Measurements from ENCODE around the gene NSG2.

Gene NSG2

DNA sequence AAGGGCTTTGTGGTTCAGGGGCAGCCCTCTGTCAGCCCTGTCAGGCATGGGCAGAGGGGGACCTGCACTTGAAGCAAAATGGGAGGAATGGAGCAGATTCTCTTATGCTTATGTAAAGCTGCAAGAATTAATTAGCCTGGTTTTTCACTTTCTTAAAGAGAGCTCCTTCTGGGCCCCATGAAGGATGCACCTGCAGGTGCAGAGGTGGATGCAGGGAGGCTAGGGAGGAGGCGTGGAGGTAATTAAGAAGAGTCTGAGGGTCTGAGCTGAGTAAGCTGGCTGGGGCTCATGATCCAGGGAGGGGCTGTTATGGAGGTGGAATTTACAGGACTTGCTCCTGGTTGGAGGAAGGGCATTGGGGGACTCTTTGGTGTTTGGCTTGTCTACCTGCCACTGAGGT lies 22.0 kb downstream of the NSG2 start:
- DNase-seq = peak; percentile 74
- no peak for TF ChIP-seq EZH2phosphoT487 (IDR thresholded peaks at IDR 0.05; ENCODE audit: low read length)
- no peak for TF ChIP-seq EZH2 (optimal IDR thresholded peaks at IDR 0.05; ENCODE audit: low read depth, low read length)
- TF ChIP-seq, protein P1, sequence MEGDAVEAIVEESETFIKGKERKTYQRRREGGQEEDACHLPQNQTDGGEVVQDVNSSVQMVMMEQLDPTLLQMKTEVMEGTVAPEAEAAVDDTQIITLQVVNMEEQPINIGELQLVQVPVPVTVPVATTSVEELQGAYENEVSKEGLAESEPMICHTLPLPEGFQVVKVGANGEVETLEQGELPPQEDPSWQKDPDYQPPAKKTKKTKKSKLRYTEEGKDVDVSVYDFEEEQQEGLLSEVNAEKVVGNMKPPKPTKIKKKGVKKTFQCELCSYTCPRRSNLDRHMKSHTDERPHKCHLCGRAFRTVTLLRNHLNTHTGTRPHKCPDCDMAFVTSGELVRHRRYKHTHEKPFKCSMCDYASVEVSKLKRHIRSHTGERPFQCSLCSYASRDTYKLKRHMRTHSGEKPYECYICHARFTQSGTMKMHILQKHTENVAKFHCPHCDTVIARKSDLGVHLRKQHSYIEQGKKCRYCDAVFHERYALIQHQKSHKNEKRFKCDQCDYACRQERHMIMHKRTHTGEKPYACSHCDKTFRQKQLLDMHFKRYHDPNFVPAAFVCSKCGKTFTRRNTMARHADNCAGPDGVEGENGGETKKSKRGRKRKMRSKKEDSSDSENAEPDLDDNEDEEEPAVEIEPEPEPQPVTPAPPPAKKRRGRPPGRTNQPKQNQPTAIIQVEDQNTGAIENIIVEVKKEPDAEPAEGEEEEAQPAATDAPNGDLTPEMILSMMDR (IDR thresholded peaks at IDR 0.05; ENCODE audit: low read length) = no peak
- H3K4me3 ChIP-seq (ENCODE audit: low read length) = no peak overlapping the region

DNA sequence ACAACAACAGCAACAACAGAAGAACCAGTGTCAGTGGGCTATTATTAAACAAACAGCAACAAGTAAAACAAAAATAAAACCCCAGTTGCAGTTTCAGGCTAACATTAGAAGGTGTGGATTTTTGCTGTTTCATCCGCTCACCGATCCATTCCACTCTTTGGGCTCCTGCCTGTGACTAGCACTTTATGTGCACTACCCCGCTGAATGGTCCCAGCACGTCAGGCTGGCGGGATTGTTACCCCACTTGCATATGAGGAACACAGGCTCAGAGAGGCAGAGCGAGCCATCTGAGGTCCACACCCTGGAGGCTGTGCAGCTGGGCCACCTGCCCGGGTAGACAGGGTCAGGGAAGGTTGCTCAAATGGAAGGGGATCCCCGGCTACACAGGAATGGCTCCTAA lies 26.0 kb downstream of the NSG2 start:
- peak; percentile 82 for DNase-seq
- Histone ChIP-seq H3K27me3 (replicated peaks; ENCODE audit: insufficient read depth, low read length) (no peaks in the 10 kb centered on the region), H3K9ac (ENCODE audit: low read length) (peak overlapping the region; percentile 62), H2AFZ (ENCODE audit: low read length) (peak overlapping the region; percentile 10; the same call in 1 of the 2 replicates), H3F3A (ENCODE audit: insufficient read depth, low read length) (peaks cover 21% of the 10 kb centered on the region), H3K4me3 (ENCODE audit: low read length) (no peak overlapping the region), H3K4me1 (ENCODE audit: low read length) (peaks cover 56% of the 10 kb centered on the region), H3K9me3 (replicated peaks; ENCODE audit: insufficient read depth, low read length) (no peaks in the 10 kb centered on the region), H3K4me2 (ENCODE audit: low read depth, low read length) (peak overlapping the region; percentile 42), H3K9me2 (replicated peaks; ENCODE audit: insufficient read depth, low read length) (no peaks in the 10 kb centered on the region), H3K79me2 (ENCODE audit: low read length) (no peaks in the 10 kb centered on the region), H3K27ac (ENCODE audit: low read length) (peak overlapping the region; percentile 89), H4K20me1 (ENCODE audit: insufficient read depth, low read length) (no peaks in the 10 kb centered on the region), H3K36me3 (replicated peaks; ENCODE audit: insufficient read depth, low read length) (no peaks in the 10 kb centered on the region)
- TF ChIP-seq EZH2phosphoT487 (IDR thresholded peaks at IDR 0.05; ENCODE audit: low read length) (no peak), EZH2 (optimal IDR thresholded peaks at IDR 0.05; ENCODE audit: low read depth, low read length) (no peak)

More for the DNA sequence above, 22.0 kb downstream of the NSG2 start:
- H3K9ac ChIP-seq (ENCODE audit: low read length) = peak overlapping the region; percentile 22; the same call in 1 of the 2 replicates
- no peaks in the 10 kb centered on the region for H3K36me3 ChIP-seq (replicated peaks; ENCODE audit: insufficient read depth, low read length)
- H2AFZ ChIP-seq (ENCODE audit: low read length) = peak overlapping the region; percentile 47; the same call in 1 of the 2 replicates
- H4K20me1 ChIP-seq (ENCODE audit: insufficient read depth, low read length) = no peaks in the 10 kb centered on the region
- no peaks in the 10 kb centered on the region for H3K27me3 ChIP-seq (replicated peaks; ENCODE audit: insufficient read depth, low read length)
- H3K9me3 ChIP-seq (replicated peaks; ENCODE audit: insufficient read depth, low read length) = no peaks in the 10 kb centered on the region
- peaks cover 71% of the 10 kb centered on the region for H3K4me1 ChIP-seq (ENCODE audit: low read length)
- peak overlapping the region; percentile 48 for H3K4me2 ChIP-seq (ENCODE audit: low read depth, low read length)
- no peaks in the 10 kb centered on the region for H3K79me2 ChIP-seq (ENCODE audit: low read length)
- H3K27ac ChIP-seq (ENCODE audit: low read length) = peak overlapping the region; percentile 76
- H3K9me2 ChIP-seq (replicated peaks; ENCODE audit: insufficient read depth, low read length) = no peaks in the 10 kb centered on the region
- H3F3A ChIP-seq (ENCODE audit: insufficient read depth, low read length) = peaks cover 23% of the 10 kb centered on the region

DNA sequence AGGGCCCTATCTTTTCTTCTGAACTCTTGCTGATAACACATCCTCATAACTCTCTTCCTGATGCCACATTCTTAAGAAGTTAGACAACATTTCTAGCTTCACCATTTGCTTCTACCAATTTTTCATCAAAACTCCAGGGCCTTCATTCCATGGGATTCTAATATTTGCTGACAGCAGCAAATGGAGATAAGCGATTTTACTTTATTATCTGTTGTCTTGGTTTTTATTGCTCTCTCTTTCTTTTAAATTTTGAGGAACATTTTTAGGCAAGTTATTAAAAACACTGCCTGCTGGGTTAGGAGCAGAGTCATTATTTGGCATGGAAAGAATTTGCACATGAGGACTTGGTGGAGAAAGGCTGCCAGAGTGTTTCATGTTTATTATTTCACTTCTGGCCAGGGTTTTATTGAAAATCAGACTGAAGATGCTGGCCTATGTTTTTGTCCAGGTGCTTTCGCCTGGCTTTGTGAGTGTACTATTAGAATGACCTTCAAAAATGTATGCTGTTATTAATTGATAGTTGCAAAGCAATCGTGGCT lies 27.7 kb downstream of the NSG2 start:
- TF ChIP-seq, protein P1 (IDR thresholded peaks at IDR 0.05; ENCODE audit: low read length) = no peak
- TF ChIP-seq EZH2phosphoT487 (IDR thresholded peaks at IDR 0.05; ENCODE audit: low read length) (no peak), EZH2 (optimal IDR thresholded peaks at IDR 0.05; ENCODE audit: low read depth, low read length) (no peak)
- no peak overlapping the region for H3K9ac ChIP-seq (ENCODE audit: low read length)
- peaks cover 59% of the 10 kb centered on the region for H3K4me1 ChIP-seq (ENCODE audit: low read length)

DNA sequence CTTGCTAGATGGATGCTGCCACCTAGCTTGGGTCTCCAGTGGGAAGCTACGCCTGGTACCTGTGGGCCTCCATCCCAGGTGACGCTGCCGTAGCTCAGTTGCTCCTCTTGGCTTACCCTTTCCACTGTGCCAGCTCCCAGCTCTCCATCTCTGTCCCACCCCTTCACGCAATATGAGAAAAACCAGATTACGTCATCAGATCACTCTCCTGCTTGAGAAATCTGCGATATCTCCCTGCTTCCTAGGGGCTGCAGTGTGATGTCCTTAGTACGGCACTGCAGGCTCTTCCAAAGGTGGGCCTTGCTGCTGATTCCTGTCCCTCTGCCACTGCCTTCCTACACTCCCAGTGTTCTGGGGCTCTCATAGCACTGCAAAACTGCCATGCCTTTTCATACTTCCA lies 28.9 kb downstream of the NSG2 start:
- Histone ChIP-seq H3K27ac (ENCODE audit: low read length) (no peak overlapping the region), H3K4me1 (ENCODE audit: low read length) (peaks cover 56% of the 10 kb centered on the region), H3K4me2 (ENCODE audit: low read depth, low read length) (no peak overlapping the region)

More for the DNA sequence above, 27.7 kb downstream of the NSG2 start:
- no peaks in the 10 kb centered on the region for H3K9me3 ChIP-seq (replicated peaks; ENCODE audit: insufficient read depth, low read length)
- H3K4me3 ChIP-seq (ENCODE audit: low read length) = no peak overlapping the region
- H3K79me2 ChIP-seq (ENCODE audit: low read length) = no peaks in the 10 kb centered on the region
- H3K27me3 ChIP-seq (replicated peaks; ENCODE audit: insufficient read depth, low read length) = no peaks in the 10 kb centered on the region
- no peak for DNase-seq
- H2AFZ ChIP-seq (ENCODE audit: low read length) = no peak overlapping the region
- no peak overlapping the region for H3K27ac ChIP-seq (ENCODE audit: low read length)
- H3K9me2 ChIP-seq (replicated peaks; ENCODE audit: insufficient read depth, low read length) = no peaks in the 10 kb centered on the region
- no peaks in the 10 kb centered on the region for H3K36me3 ChIP-seq (replicated peaks; ENCODE audit: insufficient read depth, low read length)
- no peak overlapping the region for H3K4me2 ChIP-seq (ENCODE audit: low read depth, low read length)
- H3F3A ChIP-seq (ENCODE audit: insufficient read depth, low read length) = peaks cover 12% of the 10 kb centered on the region
- no peaks in the 10 kb centered on the region for H4K20me1 ChIP-seq (ENCODE audit: insufficient read depth, low read length)

More for the DNA sequence above, 28.9 kb downstream of the NSG2 start:
- Histone ChIP-seq H3K4me3 (ENCODE audit: low read length) (no peak overlapping the region), H3K79me2 (ENCODE audit: low read length) (no peaks in the 10 kb centered on the region), H3K9ac (ENCODE audit: low read length) (no peak overlapping the region), H3K36me3 (replicated peaks; ENCODE audit: insufficient read depth, low read length) (no peaks in the 10 kb centered on the region), H3K9me3 (replicated peaks; ENCODE audit: insufficient read depth, low read length) (no peaks in the 10 kb centered on the region), H3K27me3 (replicated peaks; ENCODE audit: insufficient read depth, low read length) (no peaks in the 10 kb centered on the region), H3K9me2 (replicated peaks; ENCODE audit: insufficient read depth, low read length) (no peaks in the 10 kb centered on the region), H4K20me1 (ENCODE audit: insufficient read depth, low read length) (no peaks in the 10 kb centered on the region), H3F3A (ENCODE audit: insufficient read depth, low read length) (peaks cover 12% of the 10 kb centered on the region), H2AFZ (ENCODE audit: low read length) (no peak overlapping the region)
- DNase-seq = no peak
- TF ChIP-seq, protein P1 (IDR thresholded peaks at IDR 0.05; ENCODE audit: low read length) = no peak

Measured in MM.1S (cell line).